B cell (primary cell): ENCODE measurements around the gene CDK5RAP2. TPM values are rescaled to one million over a fixed set of nuclear protein-coding genes. Genes with fewer than 3 reads are reported as not detected.

Source experiments
- ATAC-seq: fragments of 200-7000 bp; cut with Tn5 transposase; one replicate; pipeline ENCODE4 v1.10.0; 2021; ENCODE audit warnings: low read depth, mild to moderate bottlenecking, moderate number of reproducible peaks, moderate library complexity
- CTCF ChIA-PET: fragments of 350-600 bp; sonication (Branson Sonifier 250); formaldehyde crosslinking; loops from one replicate; lab custom pipeline; 2021; ENCODE audit warnings: antibody characterized with exemption, inconsistent platforms; lab: Charles Lee
- POLR2A ChIA-PET: fragments of 350-600 bp; sonication (Branson Sonifier 250); formaldehyde crosslinking; loops from one replicate; lab custom pipeline; 2021; ENCODE audit warnings: antibody characterized with exemption; lab: Charles Lee
- DNase-seq: peaks from one replicate; pipeline ENCODE4 v3.0.0; 2013
- H2AFZ ChIP-seq: 2 replicates; pipeline ENCODE4 v1.6.1; 2012; ENCODE audit warnings: mild to moderate bottlenecking, low read depth, low read length; ENCODE audit not compliant: insufficient read depth, poor library complexity, severe bottlenecking
- H3K27ac ChIP-seq, 2 donors: 1 replicate in 1 of 2; 2 replicates in 1 of 2; pipeline ENCODE4 v1.5.1; 2012 to 2013; ENCODE audit warnings: low read length in 2 of 2, mild to moderate bottlenecking in 2 of 2, moderate library complexity in 1 of 2
- H3K27me3 ChIP-seq, 4 experiments: fragments of 200-600 bp in 1 of 4; sonication (generic) in 1 of 4; replicated peaks in 1 of 4; 1 replicate in 2 of 4; 2 replicates in 2 of 4; pipeline versions ENCODE4 v1.6.1 to v1.7.0; 2013 to 2016; ENCODE audit warnings: low read length in 3 of 4, mild to moderate bottlenecking in 2 of 4, mixed read lengths in 1 of 4, moderate library complexity in 1 of 4; ENCODE audit not compliant: insufficient read depth in 4 of 4, control insufficient read depth in 3 of 4; ENCODE audit errors: control extremely low read depth in 1 of 4
- H3K36me3 ChIP-seq, 2 experiments: replicated peaks in 1 of 2; 1 replicate in 1 of 2; 2 replicates in 1 of 2; pipeline versions ENCODE4 v1.6.1 to v1.7.1; 2013; ENCODE audit warnings: low read length in 1 of 2; ENCODE audit not compliant: insufficient read depth in 2 of 2, control insufficient read depth in 1 of 2; ENCODE audit errors: control extremely low read depth in 1 of 2, extremely low read depth in 1 of 2
- H3K4me1 ChIP-seq, 2 donors: fragments of 200-600 bp in 1 of 2; sonication (generic) in 1 of 2; 1 replicate in 1 of 2; 2 replicates in 1 of 2; pipeline versions ENCODE4 v1.5.1 to v1.6.1; 2013 to 2017; ENCODE audit warnings: low read length in 2 of 2; ENCODE audit not compliant: control insufficient read depth in 2 of 2, insufficient read depth in 2 of 2
- H3K4me2 ChIP-seq: replicated peaks from 2 replicates; pipeline ENCODE3; 2012; ENCODE audit warnings: mild to moderate bottlenecking, low read depth, low read length; ENCODE audit not compliant: poor library complexity, severe bottlenecking
- H3K4me3 ChIP-seq, 5 experiments: fragments of 200-600 bp in 1 of 5; sonication (generic) in 1 of 5; 1 replicate in 3 of 5; 2 replicates in 2 of 5; pipeline versions ENCODE4 v1.5.1 to v1.7.0; 2011 to 2016; ENCODE audit warnings: low read length in 4 of 5, mild to moderate bottlenecking in 4 of 5, low read depth in 2 of 5, control low read depth in 1 of 5, moderate library complexity in 1 of 5; ENCODE audit not compliant: insufficient read depth in 1 of 5; ENCODE audit errors: control extremely low read depth in 1 of 5, extremely low read depth in 1 of 5
- H3K79me2 ChIP-seq: fragments of 200-600 bp; sonication (generic); one replicate; pipeline ENCODE4 v1.6.0; 2016; ENCODE audit warnings: low read length; ENCODE audit not compliant: control insufficient read depth, insufficient read depth
- H3K9ac ChIP-seq: fragments of 200-600 bp; sonication (generic); 2 replicates; pipeline ENCODE4 v1.6.1; 2017; ENCODE audit warnings: mild to moderate bottlenecking, low read length, moderate library complexity
- H3K9me3 ChIP-seq, 3 donors: one replicate each; pipeline versions ENCODE4 v1.6.1 to v1.7.1; 2013; ENCODE audit warnings: low read length in 2 of 3; ENCODE audit not compliant: control insufficient read depth in 2 of 3, insufficient read depth in 1 of 3; ENCODE audit errors: control extremely low read depth in 1 of 3
- H4K20me1 ChIP-seq: 2 replicates; pipeline ENCODE4 v1.6.0; 2012; ENCODE audit warnings: mild to moderate bottlenecking, low read length; ENCODE audit not compliant: insufficient read depth, control insufficient read depth, poor library complexity, severe bottlenecking
- H3K27ac Mint-ChIP-seq: one replicate; pipeline ENCODE4 v1.8.0; 2021; ENCODE audit warnings: mixed read lengths
- H3K27me3 Mint-ChIP-seq: one replicate; pipeline ENCODE4 v1.8.0; 2021; ENCODE audit warnings: mixed read lengths
- H3K4me1 Mint-ChIP-seq: one replicate; pipeline ENCODE4 v1.8.0; 2021; ENCODE audit warnings: mixed read lengths
- H3K4me3 Mint-ChIP-seq: one replicate; pipeline ENCODE4 v1.8.0; 2021; ENCODE audit warnings: mixed read lengths
- H3K9me3 Mint-ChIP-seq: one replicate; pipeline ENCODE4 v1.8.0; 2022; ENCODE audit warnings: mixed read lengths; ENCODE audit not compliant: insufficient read depth
- CTCF ChIP-seq: fragments of 200-600 bp; IDR thresholded peaks from one replicate; pipeline ENCODE4 v1.8.0; 2022; ENCODE audit warnings: antibody characterized with exemption, mild to moderate bottlenecking
- EZH2 ChIP-seq: IDR thresholded peaks from 2 replicates; pipeline ENCODE4 v1.6.1; 2012; ENCODE audit warnings: borderline replicate concordance, low read depth, mild to moderate bottlenecking, moderate library complexity, low read length; ENCODE audit not compliant: insufficient read depth, poor library complexity, severe bottlenecking
- WGBS: methylation state at CpG from one replicate; pipeline ENCODE4 v1.1.5; 2013; ENCODE audit warnings: missing lambda C conversion rate; ENCODE audit not compliant: insufficient coverage; 5-methylcytosine and 5-hydroxymethylcytosine counted together
- intact Hi-C: fragments of 100-400 bp; cut with micrococcal nuclease; formaldehyde crosslinking; loops from one replicate; pipeline ENCODE4 v1.10.0; 2022
- polyA plus RNA-seq: library from polyadenylated mRNA; depleted of rRNA; stranded (reverse); fragments of >200 nt; gene quantifications from 2 replicates; pipeline ENCODE4 v1.2.3, GENCODE V29; 2012
- total RNA-seq, 2 donors: library from RNA; stranded (reverse); fragments of 120-200 nt in 1 of 2; gene quantifications; 1 replicate in 1 of 2; 2 replicates in 1 of 2; pipeline versions ENCODE4 v1.2.3 to v1.2.4, GENCODE V29; 2013 to 2022

Gene CDK5RAP2
- total and polyA plus RNA-seq, 2 donors (not counting 1 experiment from before 2014, with no cell fraction given): 31.3 to 122 TPM

GRCh38 chr9:120616966-120617935 is 37.3 kb upstream of the CDK5RAP2 start:
- Histone ChIP-seq H3K79me2 (no peaks in the 10 kb centered on the region), H3K4me1 (no peaks in the 10 kb centered on the region), H3K27ac (no peak overlapping the region), H2AFZ (no peak overlapping the region), H4K20me1 (no peaks in the 10 kb centered on the region), H3K4me2 (no peak overlapping the region), H3K9ac (no peak overlapping the region), H3K9me3 (no peaks in the 10 kb centered on the region), H3K36me3 (no peaks in the 10 kb centered on the region), H3K27me3 (no peaks in the 10 kb centered on the region), H3K4me3 (no peak overlapping the region)
- no peak overlapping the region for H3K27ac Mint-ChIP-seq
- no peak for DNase-seq
- POLR2A ChIA-PET: no interaction called here
- TF ChIP-seq CTCF (no peak), EZH2 (no peak)
- intact Hi-C loops: loop anchor here (5.0 kb wide), 1 partner anchor 140 kb away; no protein-coding TSS in a partner anchor
- peaks cover 2% of the 10 kb centered on the region for H3K4me1 Mint-ChIP-seq
- H3K27me3 Mint-ChIP-seq: no peaks in the 10 kb centered on the region
- CTCF ChIA-PET: interaction anchor here (0.7 to 0.9 kb wide), 2 partner anchors 11 to 650 kb away, joined by 3 read pairs; no protein-coding TSS in a partner anchor
- H3K4me3 Mint-ChIP-seq: no peak overlapping the region
- ATAC-seq: no peak
- H3K9me3 Mint-ChIP-seq: no peaks in the 10 kb centered on the region

- H3K4me3 Mint-ChIP-seq: no peak overlapping the region
- TF ChIP-seq CTCF (no peak), EZH2 (no peak)
- Histone ChIP-seq H3K79me2 (no peaks in the 10 kb centered on the region), H3K9ac (no peak overlapping the region), H3K4me1 (no peaks in the 10 kb centered on the region), H3K36me3 (no peaks in the 10 kb centered on the region), H3K4me2 (no peak overlapping the region), H4K20me1 (no peaks in the 10 kb centered on the region), H2AFZ (no peak overlapping the region), H3K27ac (no peak overlapping the region), H3K9me3 (no peaks in the 10 kb centered on the region), H3K27me3 (no peaks in the 10 kb centered on the region), H3K4me3 (no peak overlapping the region)
- ChIA-PET CTCF (no interaction called here), POLR2A (no interaction called here)
- no peaks in the 10 kb centered on the region for H3K27me3 Mint-ChIP-seq
- 100% methylated on average over 1 of the region's 1 CpG for WGBS
- H3K27ac Mint-ChIP-seq: no peak overlapping the region
- H3K9me3 Mint-ChIP-seq: no peaks in the 10 kb centered on the region
- intact Hi-C loops: no loop called here
- H3K4me1 Mint-ChIP-seq: no peaks in the 10 kb centered on the region
- ATAC-seq: no peak
- DNase-seq: no peak
These were observed 32.3 kb upstream of the CDK5RAP2 start for GRCh38 chr9:120612218-120612617.
